Brain microvascular endothelial cell (primary cell): ENCODE data around the gene CHST15.

ENCODE experiments used
- DNase-seq: peaks from one replicate; pipeline ENCODE4 v3.0.0-alpha.2; 2020
- H3K27ac ChIP-seq: fragments of 250-450 bp; sonication (Bioruptor Pico); 2 replicates; pipeline ENCODE4 v1.5.1; 2020; ENCODE audit warnings: mild to moderate bottlenecking, moderate library complexity
- H3K27me3 ChIP-seq: fragments of 250-450 bp; sonication (Bioruptor Pico); replicated peaks from 2 replicates; pipeline ENCODE4 v1.5.1; 2020; ENCODE audit warnings: mild to moderate bottlenecking
- H3K36me3 ChIP-seq: fragments of 250-450 bp; sonication (Bioruptor Pico); replicated peaks from 2 replicates; pipeline ENCODE4 v1.5.1; 2020; ENCODE audit warnings: mild to moderate bottlenecking
- H3K4me3 ChIP-seq: 2 replicates; pipeline ENCODE4 v1.5.1; 2011; ENCODE audit warnings: low read depth, mild to moderate bottlenecking, control low read depth, low read length, moderate library complexity
- in situ Hi-C: cut with HindIII; loops from 2 replicates; pipeline ENCODE4 v1.10.0; 2017; ENCODE audit warnings: low sequenced_read_pairs, low pct_ligation_motif_present
- TF ChIP-seq, protein P1 (sequence below): IDR thresholded peaks from 2 replicates; pipeline ENCODE4 v1.5.1; 2011; ENCODE audit warnings: low read depth, mild to moderate bottlenecking, moderate library complexity, low read length, control low read depth, inconsistent platforms; ENCODE audit errors: missing control alignments

CHST15 gene

DNA sequence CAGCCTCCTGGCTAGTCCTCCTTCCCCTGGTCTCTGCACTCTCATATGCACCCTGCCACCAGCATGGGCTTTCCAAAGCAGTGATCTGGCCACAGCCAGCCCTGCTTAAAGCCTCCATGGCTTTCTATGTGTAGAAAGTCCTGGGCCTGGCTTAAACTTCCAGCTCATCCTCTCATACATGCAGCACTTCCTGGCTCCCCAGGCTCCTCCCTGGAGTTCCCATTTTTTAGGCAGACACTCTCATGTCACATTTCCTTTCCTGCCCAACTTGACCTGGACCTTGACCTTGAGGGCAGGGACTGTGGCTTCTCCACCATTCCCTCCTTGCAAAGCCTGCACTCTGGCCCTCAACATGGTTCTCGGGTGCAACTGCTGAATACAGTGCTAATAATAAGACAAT is 79.5 kb downstream of the CHST15 start:
- H3K27me3 ChIP-seq = no peaks in the 10 kb centered on the region
- TF ChIP-seq, protein P1, sequence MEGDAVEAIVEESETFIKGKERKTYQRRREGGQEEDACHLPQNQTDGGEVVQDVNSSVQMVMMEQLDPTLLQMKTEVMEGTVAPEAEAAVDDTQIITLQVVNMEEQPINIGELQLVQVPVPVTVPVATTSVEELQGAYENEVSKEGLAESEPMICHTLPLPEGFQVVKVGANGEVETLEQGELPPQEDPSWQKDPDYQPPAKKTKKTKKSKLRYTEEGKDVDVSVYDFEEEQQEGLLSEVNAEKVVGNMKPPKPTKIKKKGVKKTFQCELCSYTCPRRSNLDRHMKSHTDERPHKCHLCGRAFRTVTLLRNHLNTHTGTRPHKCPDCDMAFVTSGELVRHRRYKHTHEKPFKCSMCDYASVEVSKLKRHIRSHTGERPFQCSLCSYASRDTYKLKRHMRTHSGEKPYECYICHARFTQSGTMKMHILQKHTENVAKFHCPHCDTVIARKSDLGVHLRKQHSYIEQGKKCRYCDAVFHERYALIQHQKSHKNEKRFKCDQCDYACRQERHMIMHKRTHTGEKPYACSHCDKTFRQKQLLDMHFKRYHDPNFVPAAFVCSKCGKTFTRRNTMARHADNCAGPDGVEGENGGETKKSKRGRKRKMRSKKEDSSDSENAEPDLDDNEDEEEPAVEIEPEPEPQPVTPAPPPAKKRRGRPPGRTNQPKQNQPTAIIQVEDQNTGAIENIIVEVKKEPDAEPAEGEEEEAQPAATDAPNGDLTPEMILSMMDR = no peak
- H3K27ac ChIP-seq = no peak overlapping the region
- H3K36me3 ChIP-seq = no peaks in the 10 kb centered on the region
- H3K4me3 ChIP-seq = no peak overlapping the region
- in situ Hi-C loops = no loop called here
- DNase-seq = no peak

GRCh38 chr10:124012991-124013390 is 80.4 kb downstream of the CHST15 start:
- in situ Hi-C loops = no loop called here
- no peaks in the 10 kb centered on the region for H3K36me3 ChIP-seq
- no peak overlapping the region for H3K4me3 ChIP-seq
- H3K27ac ChIP-seq = no peak overlapping the region
- H3K27me3 ChIP-seq = no peaks in the 10 kb centered on the region
- TF ChIP-seq, protein P1 = no peak
- DNase-seq = no peak

- Histone ChIP-seq H3K36me3 (no peaks in the 10 kb centered on the region), H3K27ac (no peak overlapping the region), H3K4me3 (no peak overlapping the region), H3K27me3 (no peaks in the 10 kb centered on the region)
- no peak for DNase-seq
- in situ Hi-C loops = no loop called here
- TF ChIP-seq, protein P1 = no peak
Measured at GRCh38 chr10:124012583-124012982, 80.8 kb downstream of the CHST15 start.

GRCh38 chr10:124012066-124012465 is 81.3 kb downstream of the CHST15 start:
- in situ Hi-C loops = no loop called here
- Histone ChIP-seq H3K4me3 (no peak overlapping the region), H3K27ac (no peak overlapping the region), H3K36me3 (no peaks in the 10 kb centered on the region), H3K27me3 (no peaks in the 10 kb centered on the region)
- TF ChIP-seq, protein P1 = no peak
- DNase-seq = no peak

GRCh38 chr10:124011464-124011863 is 81.9 kb downstream of the CHST15 start:
- Histone ChIP-seq H3K36me3 (no peaks in the 10 kb centered on the region), H3K4me3 (no peak overlapping the region), H3K27me3 (no peaks in the 10 kb centered on the region), H3K27ac (no peak overlapping the region)
- in situ Hi-C loops = no loop called here
- DNase-seq = no peak
- TF ChIP-seq, protein P1 = no peak

- Histone ChIP-seq H3K27me3 (no peaks in the 10 kb centered on the region), H3K4me3 (no peak overlapping the region), H3K36me3 (no peaks in the 10 kb centered on the region), H3K27ac (no peak overlapping the region)
- in situ Hi-C loops = no loop called here
- no peak for DNase-seq
- TF ChIP-seq, protein P1 = no peak
Measured at GRCh38 chr10:124010563-124011131, 82.8 kb downstream of the CHST15 start.
